GM12873 (cell line): ENCODE results near the gene LMO1.

Experiments used
- CTCF ChIP-seq: IDR thresholded peaks from 2 replicates; pipeline ENCODE4 v1.5.1; 2012; ENCODE audit warnings: low read depth, mild to moderate bottlenecking, moderate library complexity, low read length, control low read depth; ENCODE audit not compliant: insufficient read depth; ENCODE audit errors: missing control alignments

Gene LMO1

GRCh38 chr11:8282631-8283030 lies 19.0 kb upstream of the LMO1 start:
- no peak for TF ChIP-seq CTCF

GRCh38 chr11:8281266-8281665 lies 17.6 kb upstream of the LMO1 start:
- no peak for TF ChIP-seq CTCF

GRCh38 chr11:8277691-8278090 lies 14.0 kb upstream of the LMO1 start:
- no peak for TF ChIP-seq CTCF

- no peak for TF ChIP-seq CTCF
Observed at GRCh38 chr11:8276528-8276927, 12.8 kb upstream of the LMO1 start.

DNA sequence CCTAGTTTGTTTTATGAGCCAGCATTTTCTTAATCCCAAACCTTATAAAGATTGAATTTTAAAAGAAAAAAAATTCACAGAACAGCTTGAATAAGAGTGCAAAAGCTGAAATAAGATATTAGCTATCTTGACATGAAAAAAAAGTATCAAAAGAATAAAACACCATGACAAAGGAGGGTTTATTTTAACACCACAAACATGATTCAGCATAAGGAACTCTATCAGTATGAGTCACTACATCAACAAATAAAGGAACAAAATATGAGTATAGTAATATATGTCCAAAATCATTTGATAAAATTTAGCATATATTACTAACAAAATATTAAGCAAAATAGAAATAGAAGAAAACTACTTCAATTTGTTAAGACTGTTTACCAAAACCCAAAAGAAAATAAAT lies 9.6 kb upstream of the LMO1 start:
- TF ChIP-seq CTCF: no peak

DNA sequence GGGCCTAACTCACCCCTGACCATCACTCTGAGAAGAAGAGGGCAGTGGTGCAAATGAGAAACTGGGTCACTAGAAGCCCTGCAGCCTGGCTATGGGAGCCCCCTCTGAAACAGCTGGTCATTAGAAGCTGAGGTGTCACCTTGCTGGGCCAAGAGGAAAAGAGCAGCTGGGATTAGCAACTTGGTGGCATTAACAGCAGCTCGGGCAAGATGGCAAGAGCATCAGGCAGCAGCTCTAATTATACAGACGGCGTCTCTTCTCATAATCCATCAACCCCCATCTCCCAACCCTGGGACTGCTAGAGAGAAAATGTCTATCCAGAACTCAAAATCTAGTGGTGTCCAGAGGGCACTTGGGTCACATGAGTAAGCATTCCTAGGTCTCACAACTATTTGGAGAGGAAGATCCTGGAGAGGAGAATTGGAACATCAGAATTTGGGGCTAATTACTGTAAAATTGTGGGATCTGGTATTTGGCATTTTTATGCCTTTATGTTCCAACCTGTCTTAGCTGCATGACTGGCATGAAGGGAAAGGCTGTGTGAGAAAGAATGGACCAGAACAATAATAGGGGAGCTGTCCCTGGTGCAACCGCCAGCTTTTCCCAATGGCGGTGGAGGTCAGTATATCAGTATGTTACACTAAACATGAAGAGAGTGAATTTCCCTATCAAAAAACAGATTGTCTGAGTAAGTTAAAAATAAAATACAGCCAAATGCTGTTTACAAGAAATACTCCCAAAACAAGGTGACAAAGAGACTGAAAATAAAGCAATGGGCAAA lies 7.6 kb upstream of the LMO1 start:
- no peak for TF ChIP-seq CTCF

DNA sequence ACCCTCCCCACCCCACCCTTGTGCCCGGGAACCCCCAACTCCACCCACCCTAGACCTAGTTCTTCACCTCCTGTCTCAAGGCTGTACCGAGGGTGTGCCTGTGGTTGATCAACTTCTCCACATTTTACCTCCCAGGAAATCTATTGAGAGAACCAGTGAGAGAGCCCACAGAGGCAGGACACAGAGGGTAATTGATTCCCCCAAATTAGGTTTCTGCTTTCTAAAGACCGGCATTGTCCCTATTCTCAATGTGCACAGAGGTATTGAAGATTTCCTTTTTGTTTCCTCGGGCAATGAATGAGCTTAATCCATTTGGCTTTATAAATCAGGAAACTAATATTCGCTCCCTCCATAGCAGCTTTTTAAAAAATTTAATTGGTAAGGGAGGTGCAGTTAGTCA lies 6.0 kb upstream of the LMO1 start:
- no peak for TF ChIP-seq CTCF
